Motor neuron (in vitro differentiated cells): ENCODE measurements around the gene FAM221B. TPM values are rescaled to one million over a fixed set of nuclear protein-coding genes. Genes with fewer than 3 reads are reported as not detected.

Experiments used
- ATAC-seq, 8 experiments: fragments of 200-7000 bp; cut with Tn5 transposase; replicated peaks in 6 of 8; 2 replicates each; pipeline ENCODE4 v1.8.0; 2021; ENCODE audit warnings: mild to moderate bottlenecking in 8 of 8, moderate library complexity in 8 of 8
- H3K27ac ChIP-seq, 2 donors: fragments of 250-450 bp; sonication (Bioruptor Pico); 2 replicates each; pipeline ENCODE4 v1.9.0; 2021; ENCODE audit warnings: antibody characterized with exemption in 2 of 2, mild to moderate bottlenecking in 2 of 2, moderate library complexity in 1 of 2
- H3K4me1 ChIP-seq, 2 donors: fragments of 250-450 bp; sonication (Bioruptor Pico); replicated peaks in 1 of 2; 2 replicates each; pipeline ENCODE4 v1.6.1; 2021; ENCODE audit warnings: antibody characterized with exemption in 2 of 2, mild to moderate bottlenecking in 2 of 2, moderate library complexity in 1 of 2
- H3K4me3 ChIP-seq, 5 donors: fragments of 250-450 bp; sonication (Bioruptor Pico); 2 replicates each; pipeline ENCODE4 v1.9.0; 2021; ENCODE audit warnings: antibody characterized with exemption in 5 of 5, mild to moderate bottlenecking in 5 of 5, moderate library complexity in 4 of 5
- WGBS, 10 experiments: fragments of 450-650 bp; shearing (Covaris generic); methylation state at CpG; one replicate each; pipeline ENCODE4 v1.0.0; 2022; 5-methylcytosine and 5-hydroxymethylcytosine counted together
- in situ Hi-C, 9 experiments: fragments of 400-800 bp; cut with MboI; loops; one replicate each; pipeline ENCODE4 v1.15.0; 2021; ENCODE audit warnings: low sequenced_read_pairs in 9 of 9, low pct_unique_long_range_greater_than_20kb in 2 of 9; ENCODE audit not compliant: unreplicated experiment in 9 of 9
- total RNA-seq, 8 experiments: library from RNA; unstranded; fragments of 300-600 nt; gene quantifications; 2 replicates each; pipeline versions ENCODE4 v1.2.3 to v1.2.4, GENCODE V29; 2022

FAM221B gene
- total RNA-seq, 8 experiments from 2014 or later: 0.07 to 0.76 (median 0.25) TPM

- in situ Hi-C loops: no loop called here
- Histone ChIP-seq H3K27ac (no peak overlapping the region), H3K4me1 (no peaks in the 10 kb centered on the region), H3K4me3 (no peak overlapping the region)
- ATAC-seq: no peak
- WGBS, 10 experiments: 60 to 100% (median 95%) methylated on average over 1 to 6 of the region's 17 CpGs; no CpG with 5 or more reads in 5 of the 10 experiments
These were observed 13.7 kb upstream of the FAM221B start for GRCh38 chr9:35842020-35842745.

GRCh38 chr9:35841645-35841900, 13.0 kb upstream of the FAM221B start:
- Histone ChIP-seq H3K4me3 (no peak overlapping the region), H3K27ac (no peak overlapping the region), H3K4me1 (no peaks in the 10 kb centered on the region)
- in situ Hi-C loops: no loop called here
- WGBS, 10 experiments: 89% methylated on average over 3 of the region's 5 CpGs; no CpG with 5 or more reads in 9 of the 10 experiments
- ATAC-seq: no peak

GRCh38 chr9:35840881-35841644, 12.5 kb upstream of the FAM221B start:
- Histone ChIP-seq H3K4me3 (no peak overlapping the region), H3K4me1 (no peaks in the 10 kb centered on the region), H3K27ac (no peak overlapping the region)
- 80 to 96% (median 94%) methylated on average over 1 to 5 of the region's 15 CpGs; no CpG with 5 or more reads in 6 of the 10 experiments for WGBS, 10 experiments
- no peak for ATAC-seq
- in situ Hi-C loops: no loop called here

GRCh38 chr9:35839926-35840325, 11.4 kb upstream of the FAM221B start:
- Histone ChIP-seq H3K4me3 (no peak overlapping the region), H3K4me1 (no peaks in the 10 kb centered on the region), H3K27ac (no peak overlapping the region)
- in situ Hi-C loops: no loop called here
- 80 to 100% (median 91%) methylated on average over 1 to 5 of the region's 5 CpGs; no CpG with 5 or more reads in 6 of the 10 experiments for WGBS, 10 experiments
- ATAC-seq: no peak

- ATAC-seq: no peak
- WGBS, 10 experiments: 82 to 100% (median 96%) methylated on average over 1 to 5 of the region's 5 CpGs; no CpG with 5 or more reads in 7 of the 10 experiments
- in situ Hi-C loops: no loop called here
- H3K4me3 ChIP-seq: no peak overlapping the region
- no peaks in the 10 kb centered on the region for H3K4me1 ChIP-seq
- H3K27ac ChIP-seq: no peak overlapping the region
These were observed 8.1 kb upstream of the FAM221B start for GRCh38 chr9:35836595-35836994.

- no peak for ATAC-seq
- peaks cover 3 to 6% of the 10 kb centered on the region in 2 donors for H3K4me1 ChIP-seq
- WGBS, 10 experiments: 72 to 100% (median 86%) methylated on average over 1 to 2 of the region's 2 CpGs; no CpG with 5 or more reads in 5 of the 10 experiments
- H3K27ac ChIP-seq: no peak overlapping the region
- no peak overlapping the region for H3K4me3 ChIP-seq
- in situ Hi-C loops: no loop called here
These were observed 7.2 kb upstream of the FAM221B start for GRCh38 chr9:35835766-35836165.

- in situ Hi-C loops: no loop called here
- Histone ChIP-seq H3K4me3 (no peak overlapping the region), H3K4me1 (peaks cover 9 to 10% of the 10 kb centered on the region in 2 donors), H3K27ac (no peak overlapping the region)
- peak in 3 of 8 experiments; percentile 76 to 98 (median 93) for ATAC-seq
- WGBS, 10 experiments: 80% methylated on average over 1 to 2 of the region's 3 CpGs; no CpG with 5 or more reads in 8 of the 10 experiments
These were observed 6.7 kb upstream of the FAM221B start for GRCh38 chr9:35835216-35835632.

GRCh38 chr9:35834260-35835215, 6.0 kb upstream of the FAM221B start:
- no peak overlapping the region for H3K27ac ChIP-seq
- WGBS, 10 experiments: 45 to 100% (median 83%) methylated on average over 1 to 9 of the region's 14 CpGs; no CpG with 5 or more reads in 1 of the 10 experiments
- ATAC-seq: no peak
- in situ Hi-C loops: no loop called here
- no peak overlapping the region for H3K4me3 ChIP-seq
- H3K4me1 ChIP-seq: peaks cover 14% of the 10 kb centered on the region in 2 donors

- Histone ChIP-seq H3K4me3 (no peak overlapping the region), H3K27ac (no peak overlapping the region), H3K4me1 (peaks cover 17 to 18% of the 10 kb centered on the region in 2 donors)
- no peak for ATAC-seq
- in situ Hi-C loops: no loop called here
- 80 to 100% (median 88%) methylated on average over 2 to 4 of the region's 5 CpGs; no CpG with 5 or more reads in 7 of the 10 experiments for WGBS, 10 experiments
These were observed 4.3 kb upstream of the FAM221B start for GRCh38 chr9:35832814-35833213.

GRCh38 chr9:35831040-35831439, 2.5 kb upstream of the FAM221B start:
- H3K27ac ChIP-seq: no peak overlapping the region
- in situ Hi-C loops: no loop called here
- ATAC-seq: no peak
- H3K4me1 ChIP-seq: peaks cover 17 to 18% of the 10 kb centered on the region in 2 donors
- WGBS, 10 experiments: 100% methylated on average over 1 of the region's 4 CpGs; no CpG with 5 or more reads in 9 of the 10 experiments
- no peak overlapping the region for H3K4me3 ChIP-seq

- H3K4me3 ChIP-seq: peak overlapping the region; percentile 53 to 99 (median 92)
- no peak for ATAC-seq
- in situ Hi-C loops: no loop called here
- H3K27ac ChIP-seq: peak overlapping the region; percentile 75 to 79
- H3K4me1 ChIP-seq: peaks cover 17 to 18% of the 10 kb centered on the region in 2 donors
- 10% methylated on average over 2 of the region's 2 CpGs; no CpG with 5 or more reads in 9 of the 10 experiments for WGBS, 10 experiments
These were observed 1.2 kb upstream of the FAM221B start for GRCh38 chr9:35829764-35830096.

- H3K27ac ChIP-seq: peak within 1 kb of the TSS; percentile 75 to 83
- ATAC-seq: peak; percentile 78 to 95 (median 91)
- WGBS, 10 experiments: 0% methylated on average over 4 of the region's 53 CpGs; no CpG with 5 or more reads in 9 of the 10 experiments
- peaks cover 17 to 18% of the 10 kb centered on the region in 2 donors for H3K4me1 ChIP-seq
- peak within 1 kb of the TSS; percentile 53 to 99 (median 92) for H3K4me3 ChIP-seq
- in situ Hi-C loops: no loop called here
These were observed 692 bp upstream of the FAM221B start, which contains the start of gene TMEM8B for GRCh38 chr9:35829084-35829763. TSS of gene TMEM8B (plus strand) at chr9:35829228. CDS start at chr9:35829448, 220 bp downstream.
